H1 (cell line): ENCODE results near the gene TCF7L2. TPM values are rescaled to one million over a fixed set of nuclear protein-coding genes. Genes with fewer than 3 reads are reported as not detected.

Experiments
- POU5F1 ChIP-seq: IDR thresholded peaks from 2 replicates; pipeline ENCODE4 v1.6.1; 2011; ENCODE audit warnings: low read depth, mild to moderate bottlenecking, low read length, moderate library complexity
- polyA plus RNA-seq, 7 experiments: library from polyadenylated mRNA; depleted of rRNA in 3 of 7; stranded (reverse) in 5 of 7; unstranded in 2 of 7; fragments of >200 nt in 5 of 7; fragments of 200-250 nt in 2 of 7; gene quantifications; 1 replicate in 5 of 7; 2 replicates in 1 of 7; 4 replicates in 1 of 7; pipeline versions ENCODE4 v1.2.1 to v1.2.3, GENCODE V29; 2011 to 2013; ENCODE audit warnings: missing spikeins in 2 of 7, mixed read lengths in 2 of 7
- total RNA-seq: library from RNA; stranded (reverse); fragmentation: NEBNext Ultra II Directional; extraction: Animal tissue kit (Norgen Biotek cat#: 25700); gene quantifications from 2 replicates; pipeline ENCODE4 v1.2.1, GENCODE V29; 2021

The TCF7L2 gene
- total and polyA plus RNA-seq, 2 of the 8 experiments (the other 6 are each of a cell fraction or from before 2014, with no cell fraction given): 33.9 to 67.3 TPM

- peak; percentile 77 for TF ChIP-seq POU5F1
Measured at GRCh38 chr10:113053881-113054280, 103.8 kb downstream of the TCF7L2 start (continued).
